ENCODE results near the gene C19orf25.

DNA sequence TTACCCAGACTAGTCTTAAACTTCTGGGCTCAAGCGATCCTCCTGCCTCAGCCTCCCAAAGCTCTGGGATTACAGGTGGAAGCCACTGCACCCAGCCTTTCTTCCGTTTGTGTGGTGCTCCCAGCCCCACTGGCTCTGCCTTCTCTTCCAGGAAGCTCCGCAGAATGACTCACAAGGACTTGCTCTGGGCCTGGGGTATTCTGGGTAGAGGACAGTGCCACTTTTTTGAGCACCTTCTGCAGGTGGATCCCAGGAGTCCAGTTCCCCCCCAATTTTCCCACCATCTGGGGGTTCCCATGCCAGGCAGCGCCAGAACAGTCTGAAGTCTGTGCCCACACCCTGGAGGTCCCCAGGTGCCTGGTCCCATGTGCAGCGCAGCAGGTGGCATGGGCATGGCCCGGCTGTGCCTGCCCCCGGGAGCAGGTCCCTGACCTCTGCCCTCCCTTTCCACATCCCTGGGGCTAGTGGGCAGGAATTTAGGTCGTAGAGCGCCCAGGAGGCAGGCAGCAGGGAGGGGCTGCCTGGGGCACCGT lies 13.5 kb upstream of the C19orf25 start:
- TF ChIP-seq DACH1 (IDR thresholded peaks at IDR 0.05; ENCODE audit: partially characterized antibody) (no peak), POLR2A (conservative IDR thresholded peaks at IDR 0.05) (peak; percentile 60), POLR2AphosphoS5 (IDR thresholded peaks at IDR 0.05; ENCODE audit: control insufficient read depth, insufficient read depth, low read depth, low read length) (0 out of 2 replicates have a peak, but pooled peaks have one; percentile 27), ZNF324 (CRISPR knock-in tag; IDR thresholded peaks at IDR 0.05) (no peak), ZNF197 (CRISPR knock-in tag; IDR thresholded peaks at IDR 0.05; ENCODE audit: low read depth) (no peak)

Data from K562 (cell line).